ENCODE data around the gene ETNPPL. TPM values are rescaled to one million over a fixed set of nuclear protein-coding genes. Genes with fewer than 3 reads are reported as not detected.

The ETNPPL gene
- total RNA-seq (2021) (0.66 to 2.0 TPM (median 1.5 TPM) in 3 replicates), Bru-seq, nascent RNA (percentile 26 among the genes with signal in this experiment)
- long read RNA-seq, experiment 1, partial matches to known transcripts = 1 of 8 reads
- long read RNA-seq, experiment 1, other reads (novel, unspliced or antisense) = 3 of 8 reads
- long read RNA-seq, experiment 2 = 0 reads
- long read RNA-seq, experiment 3, partial matches to known transcripts = 1 of 6 reads
- long read RNA-seq, experiment 3, other reads (novel, unspliced or antisense) = 2 of 6 reads

DNA sequence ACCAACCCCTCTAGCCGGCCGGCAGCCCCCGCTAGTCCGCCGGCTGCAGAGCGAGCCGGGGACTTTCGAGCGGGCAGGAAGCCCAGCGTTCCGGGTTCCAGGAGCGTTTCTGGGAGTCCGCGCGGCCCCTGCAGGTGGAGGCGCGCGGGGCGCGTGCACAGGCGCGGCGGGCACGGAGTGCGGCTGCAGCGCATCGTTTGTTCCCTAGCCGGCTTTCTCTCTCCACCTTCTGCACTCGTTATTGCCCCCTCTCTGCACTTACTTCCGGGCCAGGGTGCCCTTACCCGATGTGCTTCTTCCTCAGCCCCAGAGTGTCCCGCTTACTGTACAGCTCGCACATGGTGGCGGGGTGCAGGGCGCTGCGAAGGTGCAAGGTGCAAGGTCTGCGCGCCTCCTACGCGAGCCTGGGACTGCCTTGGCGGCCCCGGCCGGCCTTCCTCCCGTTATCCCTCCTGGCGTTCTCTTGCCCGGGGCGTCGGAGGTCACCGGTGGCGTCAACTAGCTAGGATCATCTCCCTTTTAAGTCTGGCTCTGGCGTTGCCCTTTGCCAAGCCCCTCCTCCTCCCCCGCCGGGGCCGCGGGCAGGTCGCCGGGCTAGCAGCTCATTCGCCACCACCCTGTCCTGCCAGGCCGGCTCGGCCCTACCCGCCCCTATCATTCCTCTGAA lies at the start of gene ETNPPL:
Gene ETNPPL (minus strand): TSS at position 495 of the 667 bp plus-strand sequence. CDS start 155 bp downstream, at position 340.
- H3K27me3 Mint-ChIP-seq (ENCODE audit: low read depth) = peaks cover 29% of the 10 kb centered on the region
- H3K36me3 Mint-ChIP-seq = 0 out of 2 replicates have a peak, but pooled peaks cover 3% of the 10 kb centered on the region
- H3K9me3 Mint-ChIP-seq = no peaks in the 10 kb centered on the region
- H3K4me3 Mint-ChIP-seq = peak within 1 kb of the TSS; percentile 75
- no peak within 1 kb of the TSS for H3K27ac Mint-ChIP-seq
- H3K4me1 Mint-ChIP-seq = peaks cover 13% of the 10 kb centered on the region
- POLR2A ChIA-PET = interaction anchor here (0.6 to 0.9 kb wide), 2 partner anchors 415 to 614 kb away, joined by 3 to 5 read pairs; no protein-coding TSS in a partner anchor
- ATAC-seq (peak; percentile 89), DNase-seq (ENCODE audit: low spot score) (peak; percentile 79)
- CTCF ChIA-PET = interaction anchor here (0.6 to 0.7 kb wide), 3 partner anchors 15 to 632 kb away, joined by 3 read pairs; no protein-coding TSS in a partner anchor
- TF ChIP-seq, protein P1, sequence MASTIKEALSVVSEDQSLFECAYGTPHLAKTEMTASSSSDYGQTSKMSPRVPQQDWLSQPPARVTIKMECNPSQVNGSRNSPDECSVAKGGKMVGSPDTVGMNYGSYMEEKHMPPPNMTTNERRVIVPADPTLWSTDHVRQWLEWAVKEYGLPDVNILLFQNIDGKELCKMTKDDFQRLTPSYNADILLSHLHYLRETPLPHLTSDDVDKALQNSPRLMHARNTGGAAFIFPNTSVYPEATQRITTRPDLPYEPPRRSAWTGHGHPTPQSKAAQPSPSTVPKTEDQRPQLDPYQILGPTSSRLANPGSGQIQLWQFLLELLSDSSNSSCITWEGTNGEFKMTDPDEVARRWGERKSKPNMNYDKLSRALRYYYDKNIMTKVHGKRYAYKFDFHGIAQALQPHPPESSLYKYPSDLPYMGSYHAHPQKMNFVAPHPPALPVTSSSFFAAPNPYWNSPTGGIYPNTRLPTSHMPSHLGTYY (CRISPR knock-in tag; IDR thresholded peaks at IDR 0.05) = no peak
- TF ChIP-seq SMAD3 (CRISPR knock-in tag; IDR thresholded peaks at IDR 0.05; ENCODE audit: borderline replicate concordance) (no peak), ETV6 (CRISPR knock-in tag; IDR thresholded peaks at IDR 0.05) (0 out of 2 replicates have a peak, but pooled peaks have one; percentile 54), ZBTB21 (CRISPR knock-in tag; IDR thresholded peaks at IDR 0.05; ENCODE audit: borderline replicate concordance) (0 out of 2 replicates have a peak, but pooled peaks have one; percentile 19), NFYB (CRISPR knock-in tag; conservative IDR thresholded peaks at IDR 0.05; ENCODE audit: low read depth) (no peak), ATF6 (CRISPR knock-in tag; IDR thresholded peaks at IDR 0.05) (no peak), EMX1 (CRISPR knock-in tag; IDR thresholded peaks at IDR 0.05) (0 out of 2 replicates have a peak, but pooled peaks have one; percentile 3), FOXP1 (CRISPR knock-in tag; IDR thresholded peaks at IDR 0.05; ENCODE audit: borderline replicate concordance) (peak; percentile 88; the same call in 1 of the 2 replicates), JAZF1 (CRISPR knock-in tag; IDR thresholded peaks at IDR 0.05) (no peak), NR1H2 (CRISPR knock-in tag; IDR thresholded peaks at IDR 0.05) (no peak), ZNF232 (CRISPR knock-in tag; IDR thresholded peaks at IDR 0.05) (no peak), E2F5 (CRISPR knock-in tag; IDR thresholded peaks at IDR 0.05) (no peak; the same call in 1 of the 2 replicates), NFATC4 (CRISPR knock-in tag; IDR thresholded peaks at IDR 0.05) (no peak), TEAD1 (CRISPR knock-in tag; IDR thresholded peaks at IDR 0.05) (peak; percentile 44), USF2 (CRISPR knock-in tag; IDR thresholded peaks at IDR 0.05) (no peak), ZSCAN18 (CRISPR knock-in tag; IDR thresholded peaks at IDR 0.05) (no peak), CREB1 (CRISPR knock-in tag; IDR thresholded peaks at IDR 0.05) (no peak), NFE2L1 (CRISPR knock-in tag; IDR thresholded peaks at IDR 0.05) (peak; percentile 29; the same call in 1 of the 2 replicates), GABPB1 (CRISPR knock-in tag; IDR thresholded peaks at IDR 0.05) (no peak), MXD4 (CRISPR knock-in tag; IDR thresholded peaks at IDR 0.05; ENCODE audit: borderline replicate concordance) (no peak)
- TF ChIP-seq, protein P2, sequence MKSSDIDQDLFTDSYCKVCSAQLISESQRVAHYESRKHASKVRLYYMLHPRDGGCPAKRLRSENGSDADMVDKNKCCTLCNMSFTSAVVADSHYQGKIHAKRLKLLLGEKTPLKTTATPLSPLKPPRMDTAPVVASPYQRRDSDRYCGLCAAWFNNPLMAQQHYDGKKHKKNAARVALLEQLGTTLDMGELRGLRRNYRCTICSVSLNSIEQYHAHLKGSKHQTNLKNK (CRISPR knock-in tag; IDR thresholded peaks at IDR 0.05) = no peak
- TF ChIP-seq, protein P3, sequence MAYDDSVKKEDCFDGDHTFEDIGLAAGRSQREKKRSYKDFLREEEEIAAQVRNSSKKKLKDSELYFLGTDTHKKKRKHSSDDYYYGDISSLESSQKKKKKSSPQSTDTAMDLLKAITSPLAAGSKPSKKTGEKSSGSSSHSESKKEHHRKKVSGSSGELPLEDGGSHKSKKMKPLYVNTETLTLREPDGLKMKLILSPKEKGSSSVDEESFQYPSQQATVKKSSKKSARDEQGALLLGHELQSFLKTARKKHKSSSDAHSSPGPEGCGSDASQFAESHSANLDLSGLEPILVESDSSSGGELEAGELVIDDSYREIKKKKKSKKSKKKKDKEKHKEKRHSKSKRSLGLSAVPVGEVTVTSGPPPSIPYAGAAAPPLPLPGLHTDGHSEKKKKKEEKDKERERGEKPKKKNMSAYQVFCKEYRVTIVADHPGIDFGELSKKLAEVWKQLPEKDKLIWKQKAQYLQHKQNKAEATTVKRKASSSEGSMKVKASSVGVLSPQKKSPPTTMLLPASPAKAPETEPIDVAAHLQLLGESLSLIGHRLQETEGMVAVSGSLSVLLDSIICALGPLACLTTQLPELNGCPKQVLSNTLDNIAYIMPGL (CRISPR knock-in tag; IDR thresholded peaks at IDR 0.05) = peak; percentile 61; the same call in 1 of the 2 replicates
- TF ChIP-seq, protein P4, sequence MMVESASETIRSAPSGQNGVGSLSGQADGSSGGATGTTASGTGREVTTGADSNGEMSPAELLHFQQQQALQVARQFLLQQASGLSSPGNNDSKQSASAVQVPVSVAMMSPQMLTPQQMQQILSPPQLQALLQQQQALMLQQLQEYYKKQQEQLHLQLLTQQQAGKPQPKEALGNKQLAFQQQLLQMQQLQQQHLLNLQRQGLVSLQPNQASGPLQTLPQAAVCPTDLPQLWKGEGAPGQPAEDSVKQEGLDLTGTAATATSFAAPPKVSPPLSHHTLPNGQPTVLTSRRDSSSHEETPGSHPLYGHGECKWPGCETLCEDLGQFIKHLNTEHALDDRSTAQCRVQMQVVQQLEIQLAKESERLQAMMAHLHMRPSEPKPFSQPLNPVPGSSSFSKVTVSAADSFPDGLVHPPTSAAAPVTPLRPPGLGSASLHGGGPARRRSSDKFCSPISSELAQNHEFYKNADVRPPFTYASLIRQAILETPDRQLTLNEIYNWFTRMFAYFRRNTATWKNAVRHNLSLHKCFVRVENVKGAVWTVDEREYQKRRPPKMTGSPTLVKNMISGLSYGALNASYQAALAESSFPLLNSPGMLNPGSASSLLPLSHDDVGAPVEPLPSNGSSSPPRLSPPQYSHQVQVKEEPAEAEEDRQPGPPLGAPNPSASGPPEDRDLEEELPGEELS (CRISPR knock-in tag; IDR thresholded peaks at IDR 0.05) = 0 out of 2 replicates have a peak, but pooled peaks have one; percentile 47
